Aorta (tissue), 4 donors: ENCODE results near the gene ACSS2. TPM values are rescaled to one million over a fixed set of nuclear protein-coding genes. Genes with fewer than 3 reads are reported as not detected.

Experiments
- polyA plus RNA-seq, 2 donors: library from polyadenylated mRNA; stranded (reverse); fragments of 200-250 nt; gene quantifications; one replicate each; pipeline ENCODE4 v1.2.3, GENCODE V29; 2013
- total RNA-seq, 2 donors: library from RNA; stranded (reverse); fragmentation: NEBNext Ultra II Directional; extraction: Animal tissue kit (Norgen Biotek cat#: 25700); gene quantifications; one replicate each; pipeline ENCODE4 v1.2.1, GENCODE V29; 2021
- donor health status: healthy with polysubstance abuse.
- donor health status: Bipolar disorder and iron deficiency.
- donor health status: DM: no; HTN: no; CAD: no.
- donor health status: DM: yes; HTN: yes; CAD: no.

ACSS2 gene
- total and polyA plus RNA-seq, 4 donors, result 59.4 to 99.0 (median 76.1) TPM

Other genes with a start within 250 kb of the ACSS2 start
- gene PIGU, start 199.5 kb upstream of the ACSS2 start, total RNA-seq, result 10 to 100 TPM; 10.1 to 11.0 TPM
- gene PIGU, start 199.5 kb upstream of the ACSS2 start, polyA plus RNA-seq, result 10 to 100 TPM in 1 of 2 donors, 1 to 10 TPM in 1; 6.5 to 17.3 TPM
- gene TP53INP2, start 172.3 kb upstream of the ACSS2 start, total RNA-seq, result 10 to 100 TPM; 12.9 to 29.7 TPM
- gene TP53INP2, start 172.3 kb upstream of the ACSS2 start, polyA plus RNA-seq, result 10 to 100 TPM; 11.3 to 28.3 TPM
- 10 to 100 TPM; 21.3 to 28.1 TPM for gene NCOA6, start 51.0 kb upstream of the ACSS2 start, total RNA-seq
- gene NCOA6, start 51.0 kb upstream of the ACSS2 start, polyA plus RNA-seq, result 10 to 100 TPM; 10.2 to 13.4 TPM
- gene GGT7, start 3.8 kb upstream of the ACSS2 start, total RNA-seq, result 10 to 100 TPM; 22.3 to 27.1 TPM
- 10 to 100 TPM in 1 of 2 donors, 1 to 10 TPM in 1; 7.5 to 41.3 TPM for gene GGT7, start 3.8 kb upstream of the ACSS2 start, polyA plus RNA-seq
- gene GSS, start 79.2 kb downstream of the ACSS2 start, total RNA-seq, result 10 to 100 TPM; 22.9 to 24.3 TPM
- gene GSS, start 79.2 kb downstream of the ACSS2 start, polyA plus RNA-seq, result 10 to 100 TPM; 12.9 to 31.5 TPM
- gene MYH7B, start 79.3 kb downstream of the ACSS2 start, total RNA-seq, result under 1 TPM; 0.57 to 0.88 TPM
- gene MYH7B, start 79.3 kb downstream of the ACSS2 start, polyA plus RNA-seq, result 1 to 10 TPM in 1 of 2 donors, under 1 TPM in 1; 0.13 to 4.6 TPM
- gene TRPC4AP, start 216.2 kb downstream of the ACSS2 start, total RNA-seq, result 10 to 100 TPM; 53.4 to 58.3 TPM
- gene TRPC4AP, start 216.2 kb downstream of the ACSS2 start, polyA plus RNA-seq, result 10 to 100 TPM; 18.8 to 56.2 TPM